NCI-H1092 treated with DMSO at 0.1 percent for 48 hours (cell line): ENCODE data around the gene PRR14.
"Not testable (repeated sequence)": the region's sequence is repeated elsewhere in the genome, so short reads cannot be mapped to it uniquely, and the experiment has no call there.

ENCODE experiments used
- DNase-seq: peaks from one replicate; lab custom pipeline; 2025; lab: John Stamatoyannopoulos, UW

Gene PRR14

DNA sequence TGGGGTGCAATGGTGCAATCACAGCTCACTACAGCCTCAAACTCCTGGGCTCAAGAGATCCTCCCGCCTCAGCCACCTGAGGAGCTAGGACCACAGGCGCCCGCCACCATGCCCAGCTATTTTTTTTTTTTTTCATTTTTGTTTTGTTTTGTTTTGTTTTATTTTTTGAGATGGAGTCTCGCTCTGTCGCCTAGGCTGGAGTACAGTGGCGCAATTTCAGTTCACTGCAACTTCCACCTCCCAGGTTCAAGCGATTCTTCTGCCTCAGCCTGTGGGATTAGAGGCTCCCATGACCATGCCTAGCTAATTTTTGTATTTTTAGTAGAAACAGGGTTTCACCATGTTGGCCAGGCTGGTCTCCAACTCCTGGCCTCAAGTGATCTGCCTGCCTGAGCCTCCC lies 18.3 kb upstream of the PRR14 start:
- not testable (repeated sequence) for DNase-seq

DNA sequence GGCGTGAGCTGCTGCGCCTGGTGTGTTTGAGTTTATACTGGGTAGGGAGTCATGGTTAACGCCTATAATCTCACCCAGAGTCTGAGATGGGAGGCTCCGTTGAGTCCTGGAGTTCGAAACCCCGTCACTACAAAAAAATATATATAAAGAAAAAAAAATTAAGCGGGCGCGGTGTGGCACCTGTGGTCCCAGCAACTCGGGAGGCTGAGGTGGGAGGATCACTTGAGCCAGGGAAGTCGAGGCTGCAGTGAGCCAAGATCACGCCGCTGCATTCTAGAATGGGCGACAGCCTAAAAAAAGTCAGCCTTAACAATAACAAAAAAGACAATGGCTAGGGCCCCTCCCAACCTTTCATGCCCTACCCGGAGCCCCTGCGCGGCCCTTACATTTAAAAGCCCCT lies 17.2 kb upstream of the PRR14 start:
- DNase-seq, result no peak

DNA sequence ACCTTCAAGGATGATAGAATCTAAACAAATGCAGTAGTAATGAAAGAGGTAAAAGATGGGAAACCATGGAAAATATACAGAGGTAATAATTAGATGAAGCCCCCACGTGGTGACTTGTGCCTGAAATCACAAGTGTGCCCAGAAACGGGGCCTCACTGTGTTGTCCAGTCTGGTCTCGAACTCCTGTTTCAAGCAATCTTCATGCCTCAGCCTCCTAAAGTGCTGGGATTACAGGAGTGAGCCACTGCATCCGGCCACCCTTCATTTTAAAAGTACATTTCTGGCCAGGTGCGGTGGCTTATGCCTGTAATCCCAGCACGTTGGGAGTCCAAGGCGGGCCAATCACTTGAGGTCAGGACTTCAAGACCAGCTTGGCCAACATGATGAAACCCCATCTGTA lies 14.2 kb upstream of the PRR14 start:
- DNase-seq, result no peak

DNA sequence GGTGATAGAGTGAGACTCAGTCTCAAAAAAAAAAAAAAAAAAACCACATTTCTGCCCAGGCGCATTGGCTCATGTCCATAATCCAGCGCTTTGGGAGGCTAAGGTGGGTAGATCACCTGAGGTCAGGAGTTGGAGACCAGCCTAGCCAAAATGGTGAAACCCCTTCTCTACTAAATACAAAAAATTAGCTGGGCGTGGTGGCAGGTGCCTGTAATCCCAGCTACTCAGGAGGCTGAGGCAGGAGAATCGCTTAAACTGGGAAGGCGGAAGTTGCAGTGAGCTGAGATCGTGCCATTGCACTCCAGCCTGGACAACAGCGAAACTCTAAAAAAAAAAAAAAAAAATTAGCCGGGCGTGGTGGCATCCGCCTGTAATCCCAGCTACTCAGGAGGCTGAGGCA lies 13.6 kb upstream of the PRR14 start:
- not testable (repeated sequence) for DNase-seq

DNA sequence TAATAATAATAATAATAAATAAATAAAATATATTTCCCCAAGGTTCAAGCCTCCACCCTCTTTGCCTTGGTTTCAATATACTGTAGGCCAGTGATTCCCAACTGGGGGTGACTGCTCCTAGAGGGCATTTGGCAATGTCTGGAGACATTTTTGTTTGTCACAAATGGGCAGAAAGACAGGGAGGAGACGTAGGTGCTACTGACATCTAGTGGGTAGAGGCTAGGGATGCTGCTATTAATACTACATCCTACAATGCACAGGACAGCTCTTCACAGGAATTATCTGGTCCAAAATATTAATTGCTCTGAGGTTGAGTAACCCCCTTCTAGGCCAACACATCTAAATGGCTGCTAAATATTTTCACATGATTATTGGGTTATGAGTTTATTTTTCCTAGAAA lies 12.8 kb upstream of the PRR14 start:
- DNase-seq, result peak; percentile 46

DNA sequence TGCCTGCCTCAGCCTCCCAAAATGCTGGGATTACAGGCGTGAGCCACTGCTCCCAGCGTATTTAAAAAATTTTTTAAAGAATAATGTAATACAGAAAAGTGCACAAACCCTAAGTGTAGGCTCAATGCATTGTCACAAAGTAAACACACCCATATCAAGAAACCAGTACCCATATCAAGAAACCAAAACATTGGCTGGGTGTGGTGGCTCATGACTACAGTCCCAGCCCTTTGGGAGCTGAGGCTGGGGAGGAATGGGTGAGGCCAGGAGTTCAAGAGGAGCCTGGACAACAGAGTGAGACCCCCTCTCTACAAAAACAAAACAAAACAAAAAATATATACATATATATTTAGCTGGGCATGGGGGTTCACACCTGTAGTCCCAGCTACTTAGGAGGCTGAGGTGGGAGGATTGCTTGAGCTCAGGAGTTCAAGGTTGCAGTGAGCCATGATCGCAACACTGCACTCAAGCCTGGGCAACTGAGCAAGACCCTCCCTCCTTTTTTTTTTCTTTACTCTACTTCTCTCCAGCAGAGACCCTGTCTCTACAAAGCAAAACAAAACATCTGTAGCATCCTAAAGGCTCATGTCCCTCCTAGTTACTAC lies 9.3 kb upstream of the PRR14 start:
- no peak for DNase-seq

DNA sequence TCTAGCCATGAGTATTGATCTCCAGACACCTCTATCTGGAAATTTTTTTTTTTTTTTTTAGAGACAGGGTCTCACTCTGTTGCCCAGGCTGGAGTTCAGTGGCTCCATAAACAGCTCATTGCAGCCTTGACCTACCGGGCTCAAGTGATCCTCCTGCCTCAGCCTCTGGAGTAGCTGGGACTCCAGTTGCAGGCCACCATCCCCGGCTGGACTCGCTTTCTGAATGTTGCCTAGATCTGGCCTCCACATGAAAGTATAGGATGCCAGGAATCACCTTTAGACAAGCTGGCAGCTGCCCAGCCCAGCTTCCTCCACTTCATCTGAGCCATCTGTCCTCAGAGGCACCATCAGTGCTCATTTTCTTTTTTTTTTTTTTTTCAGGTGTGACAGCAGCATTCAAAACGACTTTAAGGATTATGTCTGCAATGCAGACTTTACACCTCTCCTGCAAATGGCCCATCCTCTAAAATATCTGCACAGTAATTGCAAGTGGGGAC lies 6.4 kb upstream of the PRR14 start:
- no peak for DNase-seq

DNA sequence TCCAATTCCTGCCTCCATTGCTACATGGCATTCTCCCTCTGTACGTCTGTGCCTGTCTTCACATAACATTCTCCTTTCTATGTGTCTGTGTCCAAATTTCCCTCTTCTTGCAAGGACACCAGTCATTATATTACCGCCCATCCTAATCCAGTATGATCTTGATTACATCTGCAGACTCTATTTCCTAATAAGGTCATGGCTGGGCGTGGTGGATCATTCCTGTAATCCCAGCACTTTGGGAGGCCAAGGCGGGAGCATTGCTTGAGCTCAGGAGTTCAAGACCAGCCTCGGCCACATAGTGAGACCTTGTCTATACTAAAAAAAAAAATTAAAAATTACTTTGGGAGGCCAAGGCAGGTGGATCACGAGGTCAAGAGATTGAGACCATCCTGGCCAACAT lies 5.0 kb upstream of the PRR14 start:
- DNase-seq, result no peak

DNA sequence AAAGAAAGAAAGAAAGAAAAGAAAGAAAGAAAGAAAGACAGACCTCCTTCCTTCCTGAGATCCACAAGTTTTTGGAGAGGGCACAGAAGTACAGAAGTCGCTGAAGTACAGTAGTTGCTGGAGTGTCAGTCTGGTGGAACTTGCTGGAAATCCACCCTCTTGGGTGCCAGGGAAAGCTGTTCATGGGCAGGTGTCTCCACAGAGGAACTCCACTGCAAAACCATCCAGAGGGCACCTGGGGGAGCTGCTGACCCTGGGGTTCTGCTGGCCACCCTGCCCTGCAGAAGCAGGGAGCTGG lies 3.5 kb upstream of the PRR14 start:
- DNase-seq, result no peak

DNA sequence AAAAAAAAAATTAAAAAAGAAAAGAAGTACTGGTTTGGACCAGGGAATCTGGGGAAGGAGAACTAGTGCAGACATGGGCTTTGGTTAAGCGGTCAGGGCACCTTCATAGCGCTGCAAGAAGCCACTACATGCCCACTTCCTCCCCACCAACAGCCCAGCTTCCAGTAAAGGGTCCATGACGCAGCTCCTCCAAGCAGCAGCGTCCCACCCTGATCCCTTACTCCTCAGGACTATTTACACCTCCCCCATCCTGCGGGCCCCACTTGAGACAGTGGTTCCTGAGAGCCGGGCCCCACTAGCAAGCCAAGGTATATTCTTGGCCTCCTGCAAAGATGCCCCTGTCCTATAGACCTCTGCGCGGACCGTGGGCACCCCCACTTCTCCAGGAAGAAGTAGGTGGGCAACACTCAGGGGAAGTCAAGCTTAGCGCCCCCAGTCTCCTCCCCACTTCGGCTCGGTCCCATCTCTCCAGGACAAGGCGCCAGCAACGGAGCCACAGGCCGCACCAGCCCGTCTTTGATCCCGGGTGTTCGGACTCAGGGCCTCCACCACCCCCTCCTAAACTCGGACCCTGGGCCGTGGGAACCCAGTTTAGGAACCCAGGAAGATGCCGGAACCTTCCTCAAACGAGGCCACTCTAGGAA lies 913 bp upstream of the PRR14 start:
- DNase-seq, result no peak

DNA sequence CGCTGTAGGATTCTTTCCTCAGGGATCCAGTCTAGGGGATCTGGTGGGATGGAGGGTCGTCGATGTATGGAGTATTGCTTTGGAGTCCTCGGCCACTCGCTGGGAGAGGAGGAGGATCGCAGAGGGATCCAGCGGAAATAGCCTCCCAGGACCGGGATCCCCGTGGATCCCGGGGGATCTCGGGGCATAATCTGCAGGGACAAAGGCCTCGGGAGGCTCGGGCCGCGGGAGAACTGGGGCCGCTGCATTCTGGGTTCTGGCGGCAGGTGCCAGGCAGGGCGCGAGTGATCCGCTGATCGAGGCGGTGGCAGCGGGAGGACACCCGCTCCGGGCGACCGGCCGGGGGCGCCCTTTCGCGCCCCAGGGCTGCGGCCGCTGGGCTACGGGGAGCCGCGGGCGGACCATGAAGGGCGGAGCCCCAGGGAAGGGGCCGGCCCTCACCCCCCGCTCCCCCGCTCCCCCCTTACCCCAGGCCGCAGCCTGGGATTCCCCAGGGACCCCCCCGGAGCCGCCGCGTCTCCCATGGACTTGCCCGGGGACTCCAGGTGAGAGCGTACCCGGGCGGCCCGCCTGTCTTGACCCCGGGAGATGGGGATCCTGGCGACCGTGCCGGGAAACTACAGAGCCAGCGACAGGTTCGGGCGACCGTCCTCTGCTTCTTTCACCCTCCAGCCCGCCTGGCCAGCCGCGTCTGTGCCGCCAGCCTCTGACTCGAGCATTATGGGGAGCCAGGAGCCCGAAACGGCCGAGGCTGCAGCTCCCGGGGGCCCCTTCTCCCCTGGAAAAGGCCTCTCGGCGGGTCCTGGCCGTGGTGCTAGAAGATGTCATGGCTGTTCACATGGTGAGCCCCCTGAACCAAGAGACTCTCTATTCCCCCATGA lies 604 bp downstream of the PRR14 start:
- peak; percentile 62 for DNase-seq

DNA sequence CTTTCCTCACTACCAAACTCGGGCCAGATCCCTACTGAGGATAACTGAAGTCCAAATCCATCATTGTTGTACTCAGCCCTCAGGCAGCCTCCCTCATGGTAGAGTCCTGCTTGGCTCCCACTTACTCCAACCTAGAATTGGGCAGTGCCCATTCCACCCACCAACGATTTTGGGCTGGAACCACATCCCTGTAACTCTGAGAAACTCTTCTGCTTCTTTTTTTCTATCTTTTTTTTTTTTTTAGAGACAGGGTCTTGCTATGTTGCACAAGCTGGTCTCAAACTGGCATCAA lies 1.2 kb downstream of the PRR14 start:
- DNase-seq, result no peak

DNA sequence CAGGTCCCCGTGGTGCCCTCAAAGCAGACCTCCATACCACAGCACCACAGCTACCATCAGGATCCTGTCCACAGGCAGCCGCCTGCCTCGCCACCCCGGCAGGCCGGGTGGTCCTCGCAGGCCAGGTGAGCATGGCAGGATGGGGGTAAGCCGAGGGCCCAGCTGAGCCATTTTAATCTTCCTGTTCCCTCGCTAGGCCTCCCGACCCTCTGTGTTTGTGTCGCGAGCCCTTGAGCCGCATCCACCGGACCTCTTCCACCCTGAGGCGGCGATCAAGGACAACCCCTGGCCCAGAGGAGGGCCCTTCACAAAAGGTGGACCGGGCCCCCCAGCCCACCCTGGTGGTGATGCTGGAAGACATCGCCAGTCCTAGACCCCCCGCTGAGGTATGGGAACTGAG lies 2.0 kb downstream of the PRR14 start:
- no peak for DNase-seq

DNA sequence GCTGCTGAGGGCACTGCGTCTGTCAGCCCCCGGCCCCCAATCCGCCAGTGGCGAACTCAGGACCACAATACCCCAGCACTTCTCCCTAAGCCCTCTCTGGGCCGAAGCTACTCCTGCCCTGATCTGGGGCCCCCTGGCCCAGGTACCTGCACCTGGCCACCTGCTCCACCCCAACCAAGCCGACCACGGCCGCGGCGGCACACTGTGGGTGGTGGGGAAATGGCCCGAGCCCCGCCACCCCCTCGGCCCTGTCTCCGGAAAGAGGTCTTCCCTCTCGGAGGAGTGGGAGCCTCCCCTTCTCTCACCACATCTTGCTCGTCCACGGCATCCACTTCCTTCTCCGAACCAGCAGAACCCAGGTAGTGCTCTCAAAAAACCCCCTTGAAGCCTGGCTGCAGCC lies 4.1 kb downstream of the PRR14 start:
- DNase-seq, result no peak

DNA sequence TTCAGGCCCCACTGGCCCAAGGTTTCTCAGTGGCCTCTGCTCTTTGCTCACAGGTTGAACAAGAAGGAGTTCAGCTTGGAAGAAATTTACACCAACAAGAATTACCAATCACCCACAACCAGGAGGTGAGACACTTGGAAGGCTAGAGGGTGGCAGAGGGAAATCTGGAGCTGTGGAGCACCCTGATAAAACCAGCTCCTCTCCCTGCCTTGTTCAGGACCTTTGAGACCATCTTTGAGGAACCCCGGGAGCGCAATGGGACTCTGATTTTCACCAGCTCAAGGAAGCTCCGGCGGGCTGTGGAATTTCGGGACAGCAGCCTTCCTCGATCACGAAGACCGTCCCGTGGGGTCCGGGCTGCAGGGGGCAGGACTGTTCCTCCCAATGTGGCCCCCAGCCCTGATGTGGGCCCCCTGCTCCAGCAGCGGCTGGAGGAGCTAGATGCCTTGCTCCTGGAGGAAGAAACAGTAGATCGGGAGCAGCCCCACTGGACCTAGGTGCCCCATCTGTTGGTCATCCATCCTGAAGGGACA lies 5.1 kb downstream of the PRR14 start:
- DNase-seq, result no peak

DNA sequence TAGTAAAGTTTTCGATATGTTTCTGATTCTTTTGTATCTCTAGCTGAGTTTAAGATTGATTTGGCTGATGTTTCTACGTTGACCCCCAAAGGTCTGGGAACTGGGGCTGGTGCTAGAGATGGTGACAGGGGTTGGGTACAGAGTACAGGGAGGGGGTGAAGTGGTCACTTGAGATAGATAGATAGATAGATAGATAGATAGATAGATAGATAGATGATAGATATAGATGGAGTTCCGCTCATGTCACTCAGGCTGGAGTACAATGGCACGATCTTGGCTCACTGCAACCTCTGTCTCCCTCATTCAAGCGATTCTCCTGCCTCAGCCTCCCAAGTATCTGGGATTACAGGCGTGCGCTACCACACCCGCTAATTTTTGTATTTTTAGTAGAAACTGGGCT lies 5.6 kb downstream of the PRR14 start:
- DNase-seq, result no peak

DNA sequence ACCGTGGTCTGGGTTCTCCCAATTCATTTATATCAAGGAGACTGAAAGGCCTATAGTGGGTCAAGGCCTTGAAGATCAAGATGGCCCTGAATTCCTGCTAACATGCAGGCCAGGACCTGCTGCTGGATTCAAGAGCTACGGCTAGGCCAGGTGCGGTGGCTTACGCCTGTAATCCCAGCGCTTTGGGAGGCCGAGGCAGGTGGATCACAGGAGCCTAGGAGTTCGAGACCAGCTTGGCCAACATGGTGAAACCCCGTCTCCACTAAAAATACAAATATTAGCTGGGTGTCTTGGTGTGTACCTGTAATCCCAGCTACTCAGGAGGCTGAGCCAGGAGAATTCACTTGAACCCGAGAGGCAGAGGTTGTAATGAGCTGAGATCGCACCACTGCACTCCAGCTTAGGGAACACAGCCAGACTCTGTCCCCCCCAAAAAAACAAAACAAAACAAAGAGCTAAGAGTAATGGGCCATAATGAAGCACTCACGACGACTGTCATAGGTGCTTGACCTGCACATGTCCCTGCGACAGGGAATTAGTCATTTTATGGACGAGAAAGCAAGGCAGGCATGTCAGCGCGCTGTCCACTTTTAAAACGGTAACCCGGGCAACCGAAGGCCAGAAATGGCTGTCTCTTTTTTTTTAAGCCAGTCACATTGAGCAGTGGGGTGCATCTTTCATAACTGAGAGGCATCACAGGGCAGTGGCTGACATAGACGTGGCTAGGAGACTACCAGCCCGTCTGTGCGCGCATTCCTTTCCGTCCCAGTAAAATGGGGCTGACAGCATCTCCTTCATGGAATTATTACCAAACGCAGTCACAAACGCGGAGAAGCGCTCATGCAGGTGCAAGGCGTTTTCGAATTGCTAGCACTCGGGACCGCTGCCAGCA lies 6.5 kb downstream of the PRR14 start:
- peak; percentile 90 for DNase-seq

DNA sequence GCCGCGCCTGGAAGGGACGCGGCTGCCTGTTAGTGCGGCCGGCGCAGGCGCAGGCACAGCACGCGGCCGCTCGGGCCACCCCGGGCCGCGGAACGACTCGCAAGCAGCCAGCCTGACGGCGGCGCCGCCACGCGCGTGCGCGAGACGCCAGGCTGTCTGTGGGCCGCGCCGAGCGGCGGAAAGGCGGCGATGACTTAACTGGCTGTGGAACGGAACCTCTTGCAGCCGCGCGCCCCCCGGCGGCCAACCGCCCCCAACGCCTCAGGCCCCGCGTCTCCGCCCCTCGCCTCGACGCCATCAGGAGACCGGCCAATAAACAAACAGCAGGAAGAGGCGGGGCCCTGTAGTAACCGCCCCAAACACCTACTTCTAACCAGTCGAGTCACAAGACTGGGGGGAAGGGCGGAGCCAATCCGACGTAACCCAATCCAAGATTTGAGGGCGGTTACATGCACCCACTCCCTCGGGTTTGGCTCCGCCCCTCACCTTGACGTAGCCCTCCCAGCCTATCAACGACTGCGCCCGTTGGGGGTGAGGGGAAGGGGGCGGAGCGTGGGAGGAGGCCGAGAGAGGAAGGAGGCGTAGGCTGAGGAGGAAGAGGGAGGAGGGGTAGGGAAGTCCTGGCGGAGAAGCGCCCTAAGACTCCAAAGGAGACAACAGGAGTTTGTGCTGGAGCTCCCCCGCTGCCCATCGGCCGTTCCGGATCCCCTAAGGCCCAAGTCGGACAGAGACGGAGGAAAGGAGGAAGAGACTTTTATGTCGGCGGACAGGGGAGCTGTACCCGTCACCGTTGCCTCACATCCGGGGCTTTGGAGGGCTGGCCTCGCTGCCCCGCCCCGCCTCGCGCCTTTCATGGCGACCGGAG lies 7.3 kb downstream of the PRR14 start, which contains the start of gene FBRS:
TSS of gene FBRS (plus strand) at position 566 of the 865 bp plus-strand sequence. CDS start 1,088 bp downstream, outside the sequence.
- peak; percentile 100 for DNase-seq

DNA sequence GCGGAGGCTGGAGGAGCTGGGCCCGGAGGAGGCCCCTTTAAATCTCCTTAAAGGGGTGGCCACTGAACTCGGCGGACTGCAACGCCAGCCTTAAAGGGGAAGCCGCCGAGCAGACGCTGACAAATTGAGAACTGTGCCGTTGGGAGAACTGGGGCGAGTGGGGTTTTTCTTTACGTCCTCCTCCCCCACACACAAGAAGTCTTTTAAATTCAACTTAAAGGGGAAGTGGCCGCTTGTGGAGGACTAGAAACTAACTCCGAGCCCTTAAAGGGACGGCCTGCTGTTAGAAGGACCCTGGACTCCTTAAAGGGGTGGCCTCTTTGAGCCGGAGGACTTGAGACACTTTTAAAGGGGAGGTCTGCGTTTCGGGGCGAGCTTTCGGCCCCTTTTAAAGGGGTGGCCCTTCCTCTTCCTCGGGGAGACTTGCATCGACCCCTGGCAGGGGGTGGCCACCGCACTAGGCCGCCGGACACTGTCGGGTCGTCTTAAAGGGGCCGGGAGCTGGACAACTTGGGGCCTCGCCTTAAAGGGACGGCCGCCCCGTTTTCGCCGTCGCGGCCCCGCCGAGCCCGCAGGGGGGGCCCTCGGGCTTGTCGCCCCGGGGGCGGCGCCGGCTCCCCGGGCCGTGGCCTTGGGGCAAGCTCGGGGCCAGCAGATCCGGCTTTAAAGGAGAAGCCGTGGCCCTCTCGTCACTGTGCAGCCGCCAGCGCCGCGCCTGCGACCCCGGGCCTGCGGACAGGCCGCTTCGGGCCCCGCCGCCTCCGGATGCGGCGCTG lies 8.2 kb downstream of the PRR14 start:
- DNase-seq, result peak; percentile 99
